Stimulated activated CD4-positive, alpha-beta T cell treated with anti-CD3 and anti-CD28 coated beads, Interleukin-1b, Interleukin-23, amount 100 ng/mL, for 24 hours (primary cell): Measurements from ENCODE around the gene APEX2.
"Not testable (repeated sequence)": the region's sequence is repeated elsewhere in the genome, so short reads cannot be mapped to it uniquely, and the experiment has no call there.

Source experiments
- DNase-seq, 4 experiments: peaks; one replicate each; pipeline ENCODE4 v3.0.0-alpha.2; 2020; ENCODE audit warnings: low read depth in 4 of 4, low spot score in 1 of 4

APEX2 gene

GRCh38 chrX:54999717-55000598 is at the start of gene APEX2:
APEX2 (plus strand) TSS chrX:55000363; CDS start chrX:55000423, 60 bp downstream.
- DNase-seq: peak; percentile 60 to 78 (median 70)

GRCh38 chrX:54950730-54951375 is 49.3 kb upstream of the APEX2 start:
- no peak for DNase-seq

GRCh38 chrX:54961750-54962149 is 38.4 kb upstream of the APEX2 start:
- DNase-seq: no peak

GRCh38 chrX:54964766-54965497 is 35.2 kb upstream of the APEX2 start:
- no peak for DNase-seq

- no peak for DNase-seq
Observed at GRCh38 chrX:54977387-54977786, 22.8 kb upstream of the APEX2 start.

- no peak for DNase-seq
Observed at GRCh38 chrX:54978448-54978847, 21.7 kb upstream of the APEX2 start.

- DNase-seq: no peak
Observed at GRCh38 chrX:54979432-54979831, 20.7 kb upstream of the APEX2 start.

GRCh38 chrX:54980334-54980733 is 19.8 kb upstream of the APEX2 start:
- no peak for DNase-seq

- not testable (repeated sequence) for DNase-seq
Observed at GRCh38 chrX:54983306-54983705, 16.9 kb upstream of the APEX2 start.

- no peak for DNase-seq
Observed at GRCh38 chrX:54991706-54992105, 8.5 kb upstream of the APEX2 start.

GRCh38 chrX:54992911-54993622 is 7.1 kb upstream of the APEX2 start:
- no peak for DNase-seq

GRCh38 chrX:54994099-54994498 is 6.1 kb upstream of the APEX2 start, which contains the start of gene PFKFB1:
PFKFB1 (minus strand) TSS chrX:54994188; CDS start chrX:54994007, 181 bp downstream.
- DNase-seq: no peak

GRCh38 chrX:54994668-54995351 is 5.4 kb upstream of the APEX2 start:
- DNase-seq: no peak

- DNase-seq: no peak
Observed at GRCh38 chrX:54995621-54996020, 4.5 kb upstream of the APEX2 start.

GRCh38 chrX:55004231-55004630 is 4.1 kb downstream of the APEX2 start:
- no peak for DNase-seq

- no peak for DNase-seq
Observed at GRCh38 chrX:55005256-55005655, 5.1 kb downstream of the APEX2 start.

GRCh38 chrX:55006827-55007621 is 6.9 kb downstream of the APEX2 start:
- no peak for DNase-seq

- no peak for DNase-seq
Observed at GRCh38 chrX:55007656-55008055, 7.5 kb downstream of the APEX2 start.

- DNase-seq: peak in 1 of 4 experiments; percentile 4
Observed at GRCh38 chrX:55008571-55009358, 8.6 kb downstream of the APEX2 start.
